Endometrial microvascular endothelial cells (primary cell): ENCODE data around the gene MIGA1. TPM values are rescaled to one million over a fixed set of nuclear protein-coding genes. Genes with fewer than 3 reads are reported as not detected.
"Not testable (repeated sequence)": the region's sequence is repeated elsewhere in the genome, so short reads cannot be mapped to it uniquely, and the experiment has no call there.

ENCODE experiments used
- in situ Hi-C: cut with HindIII; loops from 2 replicates; pipeline ENCODE4 v1.10.0; 2017; ENCODE audit warnings: low sequenced_read_pairs, low pct_unique_long_range_greater_than_20kb; ENCODE audit errors: inconsistent ontology term
- total RNA-seq: library from RNA; depleted of rRNA; stranded (reverse); fragments of >200 nt; gene quantifications from one replicate; pipeline ENCODE4 v1.2.3, GENCODE V29; 2015; ENCODE audit errors: inconsistent ontology term

Gene MIGA1
- total RNA-seq, 1 donor from 2014 or later: 9.1 TPM

DNA sequence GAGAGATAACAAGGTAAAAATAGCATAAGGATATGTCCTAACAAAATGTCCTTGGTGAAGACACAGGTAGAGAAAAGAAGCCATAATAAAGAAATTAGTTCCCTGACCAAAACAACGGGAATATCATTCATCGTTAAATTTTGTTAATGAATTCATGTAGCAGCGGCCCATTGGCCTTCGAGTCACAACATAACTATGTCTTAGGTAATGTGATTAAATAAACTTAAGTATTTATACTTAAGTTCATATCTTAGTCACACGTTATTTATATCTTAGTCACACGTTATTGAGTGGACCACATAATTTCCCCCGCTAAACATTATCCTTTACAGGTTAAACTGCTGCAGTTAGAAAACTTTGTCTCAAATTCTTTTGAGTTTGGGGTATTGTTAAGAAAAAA is 110.2 kb downstream of the MIGA1 start:
- in situ Hi-C loops: no loop called here

DNA sequence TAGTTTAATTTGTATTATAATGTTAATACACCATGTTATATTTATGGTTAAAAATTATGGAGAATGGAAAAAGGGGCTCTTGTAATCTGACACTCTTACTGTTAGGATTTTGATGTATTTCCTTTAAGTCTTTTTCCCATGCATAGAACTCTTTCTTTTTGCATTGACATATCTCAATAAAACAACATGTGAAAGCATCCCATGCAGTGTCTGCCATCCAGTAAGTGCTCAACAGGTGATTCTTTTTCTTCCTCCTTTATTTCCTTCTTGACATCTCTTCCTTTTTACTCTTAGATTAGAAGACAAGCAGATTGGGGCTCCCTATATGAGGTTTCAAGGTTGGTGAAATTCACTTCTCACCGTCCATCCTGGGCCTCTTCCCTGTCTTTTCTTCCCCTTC is 111.8 kb downstream of the MIGA1 start:
- in situ Hi-C loops: no loop called here

DNA sequence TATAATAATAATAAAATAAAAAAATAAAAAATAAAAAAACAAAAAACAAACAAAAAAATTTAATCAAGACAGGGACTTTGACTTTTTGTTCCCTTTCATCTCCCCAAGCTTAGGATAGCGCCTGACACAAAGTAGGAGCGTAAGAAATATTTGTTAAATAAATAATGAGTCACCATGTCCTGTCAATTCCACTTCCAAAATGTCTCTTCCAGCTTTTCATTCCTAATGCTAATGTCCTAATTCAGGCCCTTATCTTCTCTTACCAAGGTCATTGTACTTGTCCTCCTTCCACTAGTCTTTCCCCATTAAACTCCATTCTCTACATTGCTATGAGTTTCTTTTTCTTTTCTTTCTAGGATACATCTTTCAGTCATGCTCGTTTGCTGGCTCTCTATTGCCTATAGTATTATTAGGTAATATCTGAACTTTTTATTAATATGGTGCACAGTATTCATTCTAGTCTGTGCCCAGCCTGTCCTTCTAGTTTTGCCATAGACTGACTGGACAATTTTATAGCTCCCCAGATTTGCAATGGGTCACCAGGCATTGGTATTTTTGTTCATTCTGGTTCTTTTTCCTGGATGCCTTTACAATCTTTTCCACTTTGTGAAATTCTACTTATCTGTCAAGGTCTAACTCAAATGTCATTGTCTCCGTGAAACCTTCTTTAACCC is 120.3 kb downstream of the MIGA1 start:
- in situ Hi-C loops: no loop called here

DNA sequence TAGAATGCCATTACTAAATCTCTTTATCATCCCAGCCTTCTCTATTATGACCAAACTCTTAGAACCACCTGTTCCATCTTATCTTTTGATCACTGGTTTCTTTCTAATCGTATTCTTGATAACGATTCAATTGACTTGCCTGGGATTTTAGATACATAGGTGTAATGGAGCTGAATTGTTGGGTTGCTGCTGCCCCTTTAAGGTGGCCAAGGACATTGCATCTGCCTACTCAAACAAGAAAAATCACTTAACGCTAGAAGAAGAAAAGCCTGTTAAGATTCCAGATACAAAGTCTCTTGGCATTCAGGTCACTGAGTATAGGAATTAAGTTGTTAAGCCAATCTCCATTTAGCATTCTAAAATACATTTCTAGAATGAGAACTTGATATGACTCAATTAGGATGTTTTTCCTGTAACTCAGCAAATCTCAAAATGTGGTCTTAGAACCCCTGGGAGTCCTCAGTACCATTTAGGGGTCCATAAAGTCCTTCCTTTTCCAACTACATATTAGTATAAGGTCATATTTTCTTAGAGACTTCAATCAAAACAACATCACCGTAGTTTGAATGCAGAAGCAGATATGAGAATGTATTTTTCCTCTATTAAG is 121.3 kb downstream of the MIGA1 start:
- in situ Hi-C loops: no loop called here

DNA sequence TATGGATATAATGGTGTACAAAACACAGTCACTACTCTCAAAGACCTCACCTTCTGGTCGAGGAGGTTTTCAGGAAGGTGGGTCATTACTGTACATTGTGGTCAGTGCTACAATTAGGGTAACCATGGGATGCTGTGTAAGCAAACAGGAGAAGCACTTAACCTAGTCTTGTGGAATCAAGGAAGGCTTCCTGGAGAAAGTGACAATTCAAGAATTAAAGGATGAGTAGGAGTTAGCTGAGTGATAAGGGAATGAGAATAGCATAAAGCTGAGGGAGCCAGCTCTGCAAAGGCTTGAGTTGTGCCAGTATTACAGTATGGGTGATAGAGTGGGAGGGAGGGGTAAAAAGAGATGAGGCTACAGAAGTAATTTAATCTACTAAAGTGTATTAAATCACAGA is 126.2 kb downstream of the MIGA1 start:
- in situ Hi-C loops: no loop called here

DNA sequence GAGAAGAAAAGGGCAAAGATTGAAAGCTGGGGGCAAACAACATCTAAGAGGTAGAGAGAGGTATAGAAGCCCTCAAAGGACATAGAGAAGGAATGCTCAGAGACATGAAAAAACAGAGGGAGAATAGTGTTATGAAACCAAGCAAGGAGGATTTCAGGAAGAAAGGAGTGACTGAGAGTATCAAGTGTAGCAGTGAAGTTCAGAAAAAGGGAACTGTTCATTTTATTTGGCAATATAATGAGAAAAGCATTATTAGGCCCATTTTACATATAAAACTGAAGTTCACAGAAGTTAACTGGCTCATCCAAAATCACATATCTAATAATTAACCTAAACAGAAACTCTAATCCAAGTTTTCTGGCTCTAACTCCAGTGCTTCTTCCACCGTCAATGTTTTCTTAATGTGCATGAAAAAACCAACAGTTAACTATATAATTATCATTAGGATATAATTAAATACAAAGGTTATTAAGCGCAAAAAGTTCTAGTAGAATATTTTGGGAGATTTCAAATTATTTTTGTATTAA is 126.6 kb downstream of the MIGA1 start:
- in situ Hi-C loops: no loop called here

DNA sequence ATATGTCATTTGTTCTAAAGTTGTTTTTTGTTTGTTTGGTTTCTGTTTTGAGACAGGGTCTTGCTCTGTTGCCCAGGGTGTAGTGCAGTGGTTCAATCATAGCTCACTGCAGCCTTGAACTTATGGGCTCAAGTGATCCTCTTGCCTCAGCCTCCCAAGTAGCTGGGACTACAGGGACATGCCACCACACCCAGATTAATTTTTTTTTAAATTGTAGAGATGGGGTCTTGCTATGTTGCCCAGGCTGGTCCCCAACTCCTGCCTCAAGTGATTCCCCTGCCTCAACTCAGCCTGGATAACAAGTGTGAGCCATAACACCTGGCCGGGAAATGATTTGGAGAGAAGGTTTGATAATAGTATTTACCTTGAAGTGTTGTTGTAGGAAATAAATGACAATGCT is 127.2 kb downstream of the MIGA1 start:
- in situ Hi-C loops: no loop called here

DNA sequence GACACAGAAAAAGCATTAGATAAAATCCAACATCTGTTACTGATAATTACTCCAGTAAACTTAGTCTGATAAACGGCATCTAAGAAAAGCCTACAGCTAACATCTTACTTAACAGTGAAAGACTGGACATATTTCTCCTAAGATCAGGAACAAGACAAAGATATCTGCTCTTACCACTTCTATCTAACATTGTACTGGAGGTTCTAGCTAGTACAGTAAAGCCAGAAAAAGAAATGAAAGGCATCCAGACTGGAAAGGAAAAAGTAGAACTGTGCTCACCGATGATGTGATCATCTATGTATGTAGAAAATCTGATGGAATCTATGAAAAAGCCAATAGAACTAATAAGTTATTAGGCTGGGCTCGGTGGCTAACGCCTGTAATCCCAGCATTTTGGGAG is 130.7 kb downstream of the MIGA1 start:
- in situ Hi-C loops: no loop called here

DNA sequence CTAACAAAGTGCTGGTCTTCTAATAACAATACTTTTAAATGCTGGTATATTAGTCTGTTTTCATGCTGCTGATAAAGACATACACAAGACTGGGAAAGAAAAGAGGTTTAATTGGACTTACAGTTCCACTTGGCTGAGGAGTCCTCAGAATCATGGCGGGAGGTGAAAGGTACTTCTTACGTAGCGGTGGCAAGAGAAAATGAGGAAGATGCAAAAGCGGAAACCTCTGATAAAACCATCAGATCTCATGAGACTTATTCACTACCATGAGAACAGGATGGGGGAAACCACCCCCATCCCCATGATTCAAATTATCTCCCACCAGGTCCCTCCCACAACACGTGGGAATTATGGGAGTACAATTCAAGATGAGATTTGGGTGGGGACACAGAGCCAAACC is 139.5 kb downstream of the MIGA1 start:
- in situ Hi-C loops: not testable (repeated sequence)

DNA sequence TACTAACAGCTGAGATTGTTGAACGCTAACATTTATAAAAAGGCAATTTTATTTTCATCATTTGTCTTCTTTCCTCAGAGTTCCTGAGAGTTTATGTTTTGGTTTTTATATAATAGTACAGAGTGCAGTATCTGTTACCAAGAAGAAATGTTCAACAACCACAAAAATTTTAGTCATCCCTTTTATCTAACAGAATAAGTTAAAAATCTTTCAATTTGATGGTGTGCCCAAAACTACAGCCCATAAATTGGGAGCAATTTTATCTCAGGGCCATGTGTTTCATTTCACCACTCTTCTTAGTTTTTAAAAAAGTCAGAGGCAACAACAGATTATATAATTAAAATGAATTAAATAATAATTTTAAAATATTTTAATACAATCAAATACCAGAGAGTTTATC is 146.1 kb downstream of the MIGA1 start:
- in situ Hi-C loops: no loop called here

DNA sequence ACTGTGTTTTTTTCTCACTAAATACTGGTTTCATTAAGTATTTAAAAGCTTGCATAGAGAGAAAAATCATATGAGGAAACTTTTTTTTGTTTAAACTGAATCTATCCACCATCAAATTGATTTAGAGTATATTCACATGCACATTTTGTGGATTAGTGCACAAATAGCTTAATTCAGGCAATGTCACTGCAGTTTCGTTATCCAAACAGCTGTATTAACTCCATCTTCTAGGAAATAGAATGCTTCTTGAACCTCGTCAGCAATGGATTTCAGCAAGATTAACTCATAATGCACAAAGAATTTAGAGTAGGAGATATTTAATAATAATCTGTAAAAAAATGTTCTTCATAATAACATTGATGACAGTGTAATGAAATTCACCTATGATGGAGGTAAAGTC is 146.5 kb downstream of the MIGA1 start:
- in situ Hi-C loops: no loop called here

DNA sequence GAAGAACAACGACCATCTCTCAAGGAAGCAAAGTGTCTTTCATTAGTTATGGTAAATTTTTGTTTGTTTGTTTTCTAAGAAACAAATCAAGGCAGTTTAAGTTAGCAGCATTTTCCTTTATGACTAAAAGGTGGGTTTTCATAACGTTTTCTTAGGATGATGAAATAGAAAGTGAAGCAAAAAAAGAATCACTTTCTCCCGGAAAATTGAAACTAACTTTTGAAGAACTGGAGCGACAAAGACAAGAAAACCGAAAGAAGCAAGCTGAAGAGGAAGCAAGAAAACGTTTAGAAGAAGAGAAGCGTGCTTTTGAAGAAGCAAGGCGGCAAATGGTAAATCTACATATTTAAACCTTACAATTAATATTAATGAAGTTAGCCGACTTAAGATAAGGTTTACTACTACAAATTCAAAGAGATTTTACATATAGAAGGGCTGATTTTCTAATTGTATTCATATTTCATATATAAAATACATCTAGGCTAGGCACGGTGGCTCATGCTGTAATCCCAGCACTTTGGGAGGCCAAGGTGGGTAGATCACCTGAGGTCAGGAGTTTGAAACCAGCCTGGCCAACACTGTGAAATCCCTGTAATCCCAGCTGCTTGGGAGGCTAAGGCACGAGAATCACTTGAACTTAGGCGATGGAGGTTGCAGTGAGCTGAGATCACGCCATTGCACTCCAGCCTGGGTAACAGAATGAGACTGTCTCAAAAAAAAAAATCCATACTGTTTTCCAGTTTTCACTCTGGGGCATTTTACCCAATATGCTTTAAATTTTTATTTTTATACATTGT is 147.3 kb downstream of the MIGA1 start:
- in situ Hi-C loops: no loop called here

DNA sequence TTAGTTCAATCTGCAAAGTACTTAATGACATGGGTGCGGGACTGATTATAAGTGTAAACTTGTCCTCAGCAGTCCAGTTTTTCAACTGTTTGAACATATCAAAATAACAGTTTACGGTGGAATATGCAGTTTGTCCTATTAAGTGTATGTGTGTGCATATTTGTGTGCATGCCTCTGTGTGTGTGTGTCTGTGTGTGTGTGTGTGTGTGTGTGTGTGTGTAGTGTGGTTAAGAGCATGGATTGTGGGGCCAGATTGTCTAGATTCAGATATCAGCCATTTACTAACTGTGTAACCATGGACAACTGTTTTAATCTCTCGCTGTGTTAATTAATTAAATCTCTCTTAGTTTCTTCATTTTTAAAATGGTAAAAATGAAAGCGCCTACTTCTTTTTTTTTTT is 148.0 kb downstream of the MIGA1 start:
- in situ Hi-C loops: no loop called here

Other genes starting within 250 kb of the MIGA1 start
- 78.1 TPM for gene ZZZ3, start 97.0 kb upstream of the MIGA1 start, total RNA-seq
- 39.4 TPM for gene USP33, start 19.8 kb upstream of the MIGA1 start, total RNA-seq
- 5.2 TPM for gene NEXN, start 109.0 kb downstream of the MIGA1 start, total RNA-seq
- gene FUBP1, start 199.4 kb downstream of the MIGA1 start, total RNA-seq: 113 TPM
- gene DNAJB4, start 225.3 kb downstream of the MIGA1 start, total RNA-seq: 55.0 TPM